OCI-LY7 (cell line): Measurements from ENCODE around the gene RHOBTB3.

Source experiments
- EZH2phosphoT487 ChIP-seq: fragments of 200-600 bp; sonication (generic); IDR thresholded peaks from 2 replicates; pipeline ENCODE4 v1.6.1; 2018; ENCODE audit warnings: low read depth, borderline replicate concordance, mild to moderate bottlenecking, mixed run types, antibody characterized with exemption, low read length, moderate library complexity, mixed read lengths
- TF ChIP-seq, protein P1 (sequence below): fragments of 200-600 bp; sonication (generic); conservative IDR thresholded peaks from 2 replicates; pipeline ENCODE4 v1.5.1; 2014; ENCODE audit warnings: mild to moderate bottlenecking, antibody characterized with exemption, low read length, moderate library complexity, mixed read lengths

DNA sequence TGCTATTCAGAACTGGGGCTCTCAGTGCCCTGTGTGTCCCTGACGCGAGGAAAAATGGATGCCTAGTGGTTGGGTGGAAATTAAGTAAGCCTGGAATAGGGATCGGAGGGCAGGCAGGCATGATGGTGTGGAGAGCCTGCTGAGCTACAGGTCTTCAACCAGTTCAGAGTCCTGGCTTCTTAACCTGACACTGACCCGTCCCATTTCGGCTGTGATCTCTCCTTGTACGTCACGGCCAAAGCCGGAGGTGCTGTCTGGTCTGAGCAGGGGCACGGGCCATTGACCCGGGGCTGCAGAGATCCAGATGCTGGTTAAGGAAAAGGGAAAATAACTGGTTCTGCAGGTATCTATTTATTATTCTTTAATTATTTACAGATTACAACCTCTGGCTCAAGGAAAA is 27.9 kb downstream of the RHOBTB3 start:
- TF ChIP-seq, protein P1, sequence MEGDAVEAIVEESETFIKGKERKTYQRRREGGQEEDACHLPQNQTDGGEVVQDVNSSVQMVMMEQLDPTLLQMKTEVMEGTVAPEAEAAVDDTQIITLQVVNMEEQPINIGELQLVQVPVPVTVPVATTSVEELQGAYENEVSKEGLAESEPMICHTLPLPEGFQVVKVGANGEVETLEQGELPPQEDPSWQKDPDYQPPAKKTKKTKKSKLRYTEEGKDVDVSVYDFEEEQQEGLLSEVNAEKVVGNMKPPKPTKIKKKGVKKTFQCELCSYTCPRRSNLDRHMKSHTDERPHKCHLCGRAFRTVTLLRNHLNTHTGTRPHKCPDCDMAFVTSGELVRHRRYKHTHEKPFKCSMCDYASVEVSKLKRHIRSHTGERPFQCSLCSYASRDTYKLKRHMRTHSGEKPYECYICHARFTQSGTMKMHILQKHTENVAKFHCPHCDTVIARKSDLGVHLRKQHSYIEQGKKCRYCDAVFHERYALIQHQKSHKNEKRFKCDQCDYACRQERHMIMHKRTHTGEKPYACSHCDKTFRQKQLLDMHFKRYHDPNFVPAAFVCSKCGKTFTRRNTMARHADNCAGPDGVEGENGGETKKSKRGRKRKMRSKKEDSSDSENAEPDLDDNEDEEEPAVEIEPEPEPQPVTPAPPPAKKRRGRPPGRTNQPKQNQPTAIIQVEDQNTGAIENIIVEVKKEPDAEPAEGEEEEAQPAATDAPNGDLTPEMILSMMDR = no peak
- no peak for TF ChIP-seq EZH2phosphoT487
